GM12892 (cell line): ENCODE measurements around the gene DLL4.

ENCODE experiments used
- POLR2A ChIP-seq: IDR thresholded peaks from 2 replicates; pipeline ENCODE4 v1.6.1; 2011; ENCODE audit warnings: low read depth, low read length, control low read depth
- POLR2AphosphoS5 ChIP-seq: IDR thresholded peaks from 2 replicates; pipeline ENCODE4 v1.6.1; 2011; ENCODE audit warnings: low read depth, low read length, control low read depth
- TAF1 ChIP-seq: IDR thresholded peaks from 2 replicates; pipeline ENCODE4 v1.6.1; 2011; ENCODE audit warnings: low read depth, mild to moderate bottlenecking, control low read depth, low read length, borderline replicate concordance

- TF ChIP-seq POLR2AphosphoS5 (no peak), POLR2A (no peak), TAF1 (no peak)
These were observed 47.8 kb upstream of the DLL4 start for GRCh38 chr15:40881351-40881750.
